HG03103 (cell line): ENCODE measurements around the gene TBC1D9.
"Not testable (repeated sequence)": the region's sequence is repeated elsewhere in the genome, so short reads cannot be mapped to it uniquely, and the experiment has no call there.

Experiments
- ATAC-seq: cut with Tn5 transposase; IDR thresholded peaks from one replicate; pipeline ENCODE4 v1.9.1; 2021; ENCODE audit warnings: low read depth; ENCODE audit not compliant: unreplicated experiment

Gene TBC1D9

GRCh38 chr4:140756319-140757231, at the start of gene TBC1D9:
TBC1D9 (minus strand) TSS chr4:140756385; CDS start chr4:140756045, 340 bp downstream.
- ATAC-seq: peak; percentile 32

DNA sequence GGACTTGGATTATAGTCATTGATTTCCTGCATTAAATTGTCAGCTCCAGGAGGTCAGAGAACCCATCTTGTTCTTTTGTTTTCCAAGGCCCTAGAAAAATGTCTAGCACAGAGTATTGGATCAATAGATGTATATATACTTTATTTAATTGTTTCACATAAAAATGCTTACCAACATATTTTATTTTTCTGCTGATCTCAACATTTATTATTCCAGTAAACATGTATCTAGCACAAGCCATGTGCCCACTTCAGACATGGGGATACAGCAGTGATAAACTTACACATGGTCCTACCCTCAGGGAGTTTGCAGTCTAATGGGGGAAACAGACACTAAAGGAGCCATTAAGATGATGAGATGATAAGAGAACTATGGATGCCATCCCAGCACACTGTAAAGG, 49.1 kb upstream of the TBC1D9 start:
- no peak for ATAC-seq

GRCh38 chr4:140802591-140802990, 46.4 kb upstream of the TBC1D9 start:
- ATAC-seq: no peak

DNA sequence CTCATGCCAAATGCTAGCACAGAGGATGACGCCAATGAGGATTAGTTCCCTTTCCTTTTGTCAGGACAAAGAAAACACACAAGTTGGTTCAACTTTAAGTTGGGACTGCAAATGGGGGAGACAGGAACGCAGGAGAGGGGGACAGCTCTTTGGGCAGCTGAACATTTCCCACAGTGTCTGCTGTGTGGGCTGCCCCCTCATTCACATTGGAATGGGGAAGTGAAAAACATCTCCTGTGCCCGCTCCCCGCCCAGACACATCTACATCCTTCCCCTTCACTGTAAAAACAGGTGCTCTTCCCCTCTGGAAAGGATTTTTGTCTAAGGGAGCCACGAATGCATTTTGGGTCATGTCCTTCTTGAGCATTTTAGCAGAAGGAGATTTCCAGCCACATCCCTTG, 44.5 kb upstream of the TBC1D9 start:
- ATAC-seq: no peak

DNA sequence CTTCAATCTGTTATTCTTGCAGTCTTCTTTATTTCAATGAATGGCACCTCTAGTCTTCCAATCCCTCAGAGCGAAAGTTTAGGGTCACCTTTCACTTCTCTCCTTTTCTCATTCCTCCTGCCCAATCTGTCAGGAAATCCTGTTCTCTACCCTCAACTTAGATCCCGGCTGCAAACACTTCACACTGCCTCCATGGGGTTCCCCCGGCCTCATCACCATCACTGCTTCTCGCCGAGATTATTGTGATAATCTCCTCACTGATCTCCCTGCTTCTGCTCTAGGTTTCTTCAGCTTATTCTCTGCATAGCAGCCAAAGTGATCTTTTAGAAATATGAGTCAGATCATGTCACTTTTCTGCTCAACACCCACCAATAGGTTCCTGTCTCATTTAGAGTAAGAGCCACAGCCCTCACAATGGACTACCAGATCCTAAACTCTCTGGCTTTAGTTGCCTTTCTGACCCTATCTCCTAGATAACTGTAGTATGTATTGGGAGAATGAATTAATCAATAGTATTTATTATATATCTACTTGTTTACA, 43.6 kb upstream of the TBC1D9 start:
- ATAC-seq: no peak

- no peak for ATAC-seq
These were observed 37.1 kb upstream of the TBC1D9 start for GRCh38 chr4:140793291-140793690.

GRCh38 chr4:140790765-140791164, 34.6 kb upstream of the TBC1D9 start:
- peak; percentile 85 for ATAC-seq

- peak; percentile 4 for ATAC-seq
These were observed 34.0 kb upstream of the TBC1D9 start for GRCh38 chr4:140790171-140790570.

GRCh38 chr4:140789759-140790158, 33.6 kb upstream of the TBC1D9 start:
- peak; percentile 28 for ATAC-seq

DNA sequence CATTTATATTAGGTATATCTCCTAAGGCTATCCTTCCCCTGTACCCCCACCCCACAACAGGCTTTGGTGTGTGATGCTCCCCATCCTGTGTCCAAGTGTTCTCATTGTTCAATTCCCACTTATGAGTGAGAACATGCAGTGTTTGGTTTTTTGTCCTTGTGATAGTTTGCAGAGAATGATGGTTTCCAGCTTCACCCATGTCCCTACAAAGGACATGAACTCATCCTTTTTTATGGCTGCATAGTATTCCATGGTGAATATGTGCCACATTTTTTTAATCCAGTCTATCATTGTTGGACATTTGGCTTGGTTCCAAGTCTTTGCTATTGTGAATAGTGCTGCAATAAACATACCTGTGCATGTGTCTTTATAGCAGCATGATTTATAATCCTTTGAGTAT, 26.6 kb upstream of the TBC1D9 start:
- ATAC-seq: not testable (repeated sequence)

DNA sequence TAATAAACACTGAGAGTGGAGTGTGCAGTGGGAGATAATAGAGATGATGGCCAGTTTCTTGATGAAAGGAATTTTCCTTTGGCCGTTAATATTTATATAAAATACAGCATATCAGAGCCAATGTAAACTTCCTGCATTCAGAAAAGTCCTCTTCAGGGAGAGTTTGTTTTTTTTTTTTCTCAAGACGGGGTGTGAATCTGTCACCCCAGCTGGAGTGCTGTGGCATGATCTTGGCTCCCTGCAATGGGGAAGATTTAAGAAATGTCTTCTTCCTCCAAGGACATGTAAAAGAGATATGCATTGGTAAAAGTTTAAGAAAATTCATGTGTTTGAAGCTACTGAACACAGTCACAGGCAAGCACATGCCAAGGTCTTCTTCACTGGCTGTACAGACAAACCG, 25.4 kb upstream of the TBC1D9 start:
- no peak for ATAC-seq

DNA sequence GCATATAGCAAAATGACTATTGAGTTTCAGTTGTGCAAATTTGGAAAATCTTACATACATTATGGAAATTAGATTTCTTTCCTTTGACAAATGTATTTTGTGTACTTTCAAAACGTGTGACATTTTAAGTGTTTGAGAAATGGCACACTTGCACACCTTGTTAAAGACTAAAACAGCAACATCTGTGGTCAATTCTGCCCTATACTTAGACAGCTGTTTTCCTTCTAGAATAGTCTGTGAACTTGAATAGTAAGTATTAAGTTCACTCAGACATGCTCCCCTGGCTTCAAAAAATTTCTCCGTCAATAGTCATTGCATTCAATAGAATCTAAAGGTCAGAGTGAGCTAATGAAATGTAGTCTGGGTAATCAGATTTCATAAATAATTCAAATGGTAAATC, 21.7 kb upstream of the TBC1D9 start:
- no peak for ATAC-seq

- ATAC-seq: no peak
These were observed 21.2 kb upstream of the TBC1D9 start for GRCh38 chr4:140777386-140777785.

GRCh38 chr4:140776556-140776955, 20.4 kb upstream of the TBC1D9 start:
- no peak for ATAC-seq

- no peak for ATAC-seq
These were observed 18.8 kb upstream of the TBC1D9 start for GRCh38 chr4:140774956-140775355.

DNA sequence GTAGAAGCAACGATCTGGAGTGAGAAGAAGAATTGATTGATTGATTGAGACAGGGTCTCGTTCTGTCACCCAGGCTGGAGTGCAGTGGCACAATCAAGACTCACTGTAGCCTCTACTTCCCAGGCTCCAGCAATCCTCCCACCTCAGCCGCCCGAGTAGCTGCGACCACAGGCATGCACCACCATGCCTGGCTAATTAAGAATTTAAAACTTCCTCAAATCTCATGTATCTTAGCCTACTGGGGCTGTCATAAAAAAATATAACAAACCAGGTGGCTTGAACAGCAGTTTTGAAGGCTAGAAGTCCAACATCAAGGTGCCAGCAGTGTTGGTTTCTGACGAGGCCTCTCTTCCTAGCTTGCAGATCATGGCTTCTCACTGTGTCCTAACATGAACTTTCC, 18.3 kb upstream of the TBC1D9 start:
- ATAC-seq: no peak

GRCh38 chr4:140769209-140769608, 13.0 kb upstream of the TBC1D9 start:
- no peak for ATAC-seq

DNA sequence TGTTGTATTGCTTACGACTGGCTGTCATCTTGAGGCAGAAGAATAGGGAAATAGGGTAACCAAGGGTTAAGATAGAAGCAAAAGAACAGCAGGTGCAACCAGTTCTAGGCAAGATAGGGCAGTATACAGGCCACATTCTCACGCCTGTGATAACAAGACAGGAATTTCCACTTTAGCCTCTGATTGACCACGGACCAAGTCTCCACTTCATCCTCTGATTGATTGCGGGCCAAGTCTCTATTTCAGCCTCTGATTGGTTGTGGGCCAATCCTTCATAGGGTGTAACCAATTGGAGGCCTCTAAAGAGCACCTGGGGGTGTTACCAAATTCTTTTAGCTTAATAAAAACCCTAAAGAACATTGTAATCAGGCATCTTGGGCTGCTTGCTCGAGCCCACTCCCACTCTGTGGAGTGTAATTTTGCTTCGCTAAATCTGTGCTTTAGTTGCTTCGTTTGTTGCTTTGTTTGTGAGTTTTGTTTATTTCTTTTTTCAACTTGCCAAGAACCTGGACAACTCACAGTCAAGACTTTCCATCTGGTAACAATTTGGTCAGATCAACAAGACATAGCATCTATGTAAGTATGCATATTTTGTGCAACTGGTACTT, 8.7 kb upstream of the TBC1D9 start:
- no peak for ATAC-seq

GRCh38 chr4:140762202-140762601, 6.0 kb upstream of the TBC1D9 start:
- no peak for ATAC-seq

DNA sequence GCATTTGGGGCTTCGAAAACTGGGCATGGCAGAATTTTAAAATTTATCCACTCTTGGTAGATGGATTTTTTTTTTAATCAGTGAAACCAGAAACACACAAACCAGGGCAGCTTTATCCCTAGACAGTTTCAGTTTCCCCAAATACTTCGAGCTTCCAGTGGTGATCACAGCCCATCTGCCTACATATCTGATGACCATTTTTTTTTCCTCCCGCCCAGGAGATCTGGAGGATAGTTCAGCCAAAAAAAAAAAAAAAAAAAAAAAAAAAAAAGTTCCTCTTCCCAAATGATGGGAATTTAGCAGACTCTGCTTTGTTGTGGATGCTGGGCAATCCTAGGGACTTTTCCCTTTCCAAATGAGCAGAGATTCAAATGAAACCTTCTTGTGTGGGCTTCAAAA, 1.0 kb upstream of the TBC1D9 start:
- ATAC-seq: no peak

DNA sequence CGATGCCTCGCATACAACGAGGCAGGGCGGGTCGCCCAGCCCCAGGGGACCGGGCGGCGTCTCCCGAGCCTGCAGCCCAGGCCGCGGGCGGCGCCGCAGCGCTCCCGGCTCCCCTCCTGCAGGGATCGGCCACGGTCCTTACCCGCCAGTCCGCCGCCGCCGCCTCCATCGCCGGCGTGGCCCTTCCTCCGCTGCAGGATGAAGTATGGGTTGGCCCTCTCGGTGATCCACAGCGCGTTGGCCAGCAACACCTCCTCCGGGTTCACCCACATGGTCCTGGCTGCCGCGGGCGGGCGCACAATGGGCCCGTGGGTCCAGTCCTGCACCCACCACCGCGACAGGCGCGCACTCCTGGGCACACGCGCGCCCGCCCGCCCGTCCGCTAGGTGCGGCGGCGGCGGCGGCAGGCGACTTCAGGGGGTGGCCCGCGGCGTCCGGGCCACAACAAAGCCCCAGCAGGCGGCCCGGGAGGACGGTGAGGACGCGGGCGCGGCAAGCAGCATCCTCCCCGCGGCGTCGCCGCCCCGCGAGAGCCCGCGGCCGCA, 339 bp downstream of the TBC1D9 start:
- ATAC-seq: peak; percentile 53
